NCI-H1417 (cell line): ENCODE data around the gene OTX1.
A peak's percentile ranks its signal among the peaks of the same experiment; 100 is the strongest.

Source experiments
- DNase-seq, 3 experiments: peaks; one replicate each; lab custom pipeline; 2025; lab: John Stamatoyannopoulos, UW

Gene OTX1

GRCh38 chr2:63047321-63048279 is 3.0 kb upstream of the OTX1 start:
- DNase-seq, result peak in 2 of 3 experiments; percentile 76 to 80

- peak in 2 of 3 experiments; percentile 58 to 66 for DNase-seq
These were observed 2.1 kb upstream of the OTX1 start for GRCh38 chr2:63048367-63049171.

- peak in 2 of 3 experiments; percentile 40 to 63 for DNase-seq
These were observed 1.2 kb upstream of the OTX1 start for GRCh38 chr2:63049211-63049969.

GRCh38 chr2:63049970-63050333 is 678 bp upstream of the OTX1 start:
- DNase-seq, result peak in 1 of 3 experiments; percentile 78

- peak in 1 of 3 experiments; percentile 67 for DNase-seq
These were observed 588 bp downstream of the OTX1 start for GRCh38 chr2:63051042-63051794.

DNA sequence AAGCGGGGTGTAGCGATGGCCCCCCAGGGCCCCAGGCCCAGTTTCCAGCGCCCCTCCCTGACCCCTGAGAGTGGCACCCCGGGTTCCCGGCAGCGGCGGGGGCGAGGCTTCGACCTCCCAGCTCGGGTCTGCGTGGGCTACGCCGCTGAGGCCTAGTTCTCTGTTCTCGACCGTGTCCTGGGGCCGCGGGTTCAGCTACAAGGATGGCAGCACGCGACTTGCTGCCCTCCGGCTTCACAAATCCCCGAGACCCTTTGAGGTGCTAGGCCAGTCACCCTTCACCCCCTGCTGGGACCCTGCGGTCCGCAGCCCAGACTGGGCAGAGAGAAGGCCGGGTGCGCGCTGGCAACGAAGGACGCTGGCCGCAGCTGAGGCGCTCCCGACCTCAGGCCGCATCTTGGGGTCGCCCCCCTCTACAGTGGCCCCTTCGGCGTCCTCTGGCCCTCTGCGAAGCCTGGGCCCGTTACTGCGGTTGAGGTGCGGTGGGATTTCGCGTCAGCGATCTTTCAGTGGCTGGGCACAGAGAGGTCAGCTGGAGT is 1.2 kb downstream of the OTX1 start:
- DNase-seq, result no peak

GRCh38 chr2:63052411-63053080 is 1.9 kb downstream of the OTX1 start:
- DNase-seq, result no peak

DNA sequence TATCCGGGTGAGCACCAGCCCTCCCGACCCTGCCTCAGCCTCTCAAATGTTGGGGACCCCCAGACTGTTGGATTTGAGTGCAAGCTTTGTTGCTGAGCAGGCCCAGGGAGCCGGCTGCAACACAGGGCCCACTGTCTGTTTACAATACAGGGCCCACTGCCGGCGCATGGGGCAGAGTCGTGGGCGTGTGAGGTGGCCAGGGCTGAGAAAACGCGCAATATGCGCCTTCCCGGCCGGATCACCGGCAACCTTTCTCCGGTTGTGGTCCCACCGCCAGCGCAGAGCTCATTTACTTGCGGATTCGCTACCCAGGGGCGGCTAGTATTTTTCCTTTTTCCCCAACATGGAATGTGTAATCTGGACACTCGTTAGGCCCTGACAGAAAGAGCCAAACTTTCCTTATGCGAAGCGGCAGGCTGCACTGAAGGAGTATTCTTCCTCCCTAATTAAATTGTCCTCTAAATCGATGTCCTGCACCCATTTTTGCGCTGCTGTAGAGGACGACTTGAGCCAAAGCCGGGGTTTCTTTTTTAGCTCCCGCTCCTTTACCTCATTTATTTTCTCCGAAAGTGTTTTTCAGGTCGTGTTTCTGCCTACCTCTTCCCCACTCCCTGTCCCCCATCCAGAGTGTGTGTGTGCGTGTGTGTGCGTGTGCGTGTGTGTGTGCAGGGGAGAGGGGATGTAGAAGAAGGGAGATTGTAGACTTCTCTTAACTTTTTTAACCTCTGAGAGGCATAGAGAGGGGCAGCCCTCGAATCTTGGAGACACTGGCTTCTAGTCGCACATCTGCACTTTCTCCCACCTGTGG is 2.7 kb downstream of the OTX1 start:
- no peak for DNase-seq

DNA sequence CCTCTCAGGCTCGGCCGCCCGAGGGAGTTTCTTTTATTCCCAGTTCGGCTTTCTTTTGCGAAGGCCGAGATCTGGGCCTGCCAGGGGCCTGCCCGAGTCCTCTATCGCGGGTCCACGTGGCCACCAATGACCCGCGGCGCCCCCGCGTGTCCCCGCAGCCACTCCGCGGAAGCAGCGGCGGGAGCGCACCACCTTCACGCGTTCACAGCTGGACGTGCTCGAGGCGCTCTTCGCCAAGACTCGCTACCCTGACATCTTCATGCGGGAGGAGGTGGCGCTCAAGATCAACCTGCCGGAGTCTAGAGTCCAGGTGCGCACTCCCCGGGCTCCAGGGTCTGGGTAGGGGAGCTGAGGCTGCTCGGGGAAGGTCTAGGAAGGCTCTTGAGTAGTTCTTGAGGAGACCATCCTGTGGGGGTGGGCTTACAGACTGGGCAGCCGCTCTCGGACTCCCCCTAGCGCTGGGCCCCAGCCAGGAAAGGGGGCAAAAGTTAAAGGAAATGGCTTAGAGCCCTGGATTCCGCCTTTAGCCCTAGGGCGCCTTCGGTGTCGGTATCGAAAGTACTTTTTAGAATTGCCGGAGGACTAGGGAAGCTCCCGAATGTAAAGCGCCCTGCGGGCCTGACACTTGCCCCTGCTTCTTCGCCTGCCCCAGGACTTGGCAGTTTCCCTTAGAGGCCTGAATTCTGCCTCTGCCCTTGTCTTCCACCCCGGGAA is 3.4 kb downstream of the OTX1 start:
- no peak for DNase-seq

DNA sequence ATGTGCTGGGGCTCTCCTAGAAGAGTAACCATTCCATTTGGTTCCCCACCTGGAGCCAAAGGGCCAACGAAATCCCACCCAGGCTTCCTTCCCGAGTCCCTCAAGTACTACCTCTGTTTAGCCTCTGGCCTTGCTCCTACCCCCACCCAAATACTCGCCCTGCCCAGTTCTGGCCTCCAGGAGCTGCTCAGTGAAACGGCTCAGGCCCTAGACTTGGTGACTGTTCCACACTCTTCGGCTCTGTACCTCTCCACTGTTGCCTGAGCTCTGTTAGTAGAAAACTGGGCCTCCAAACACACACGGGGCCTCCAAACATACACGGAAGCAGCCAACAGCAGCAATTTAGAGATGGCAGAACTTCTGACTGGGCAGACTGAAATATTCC is 4.2 kb downstream of the OTX1 start:
- DNase-seq, result no peak

DNA sequence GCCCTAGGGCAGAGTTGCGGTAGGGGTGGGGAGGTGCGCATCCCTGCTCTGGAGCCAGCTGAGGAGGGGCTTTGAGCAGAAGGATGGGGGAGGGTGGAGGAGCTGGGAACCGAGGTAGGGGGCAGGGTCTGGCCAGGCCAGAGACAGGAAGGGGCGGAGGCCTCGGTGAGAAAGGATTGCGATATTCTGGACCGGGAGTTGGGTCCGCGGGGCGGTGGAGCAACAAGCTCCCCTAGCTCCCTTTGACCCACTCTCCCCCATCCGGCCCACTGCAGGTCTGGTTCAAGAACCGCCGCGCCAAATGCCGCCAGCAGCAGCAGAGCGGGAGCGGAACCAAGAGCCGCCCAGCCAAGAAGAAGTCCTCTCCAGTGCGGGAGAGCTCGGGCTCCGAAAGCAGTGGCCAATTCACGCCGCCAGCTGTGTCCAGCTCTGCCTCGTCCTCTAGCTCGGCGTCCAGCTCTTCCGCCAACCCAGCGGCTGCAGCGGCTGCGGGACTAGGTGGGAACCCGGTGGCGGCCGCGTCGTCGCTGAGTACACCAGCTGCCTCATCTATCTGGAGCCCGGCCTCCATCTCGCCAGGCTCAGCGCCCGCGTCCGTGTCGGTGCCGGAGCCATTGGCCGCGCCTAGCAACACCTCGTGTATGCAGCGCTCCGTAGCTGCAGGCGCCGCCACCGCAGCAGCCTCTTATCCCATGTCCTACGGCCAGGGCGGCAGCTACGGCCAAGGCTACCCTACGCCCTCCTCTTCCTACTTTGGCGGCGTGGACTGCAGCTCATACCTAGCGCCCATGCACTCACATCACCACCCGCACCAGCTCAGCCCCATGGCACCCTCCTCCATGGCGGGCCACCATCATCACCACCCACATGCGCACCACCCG is 4.8 kb downstream of the OTX1 start:
- DNase-seq, result no peak

- no peak for DNase-seq
These were observed 5.7 kb downstream of the OTX1 start for GRCh38 chr2:63056107-63057050.

DNA sequence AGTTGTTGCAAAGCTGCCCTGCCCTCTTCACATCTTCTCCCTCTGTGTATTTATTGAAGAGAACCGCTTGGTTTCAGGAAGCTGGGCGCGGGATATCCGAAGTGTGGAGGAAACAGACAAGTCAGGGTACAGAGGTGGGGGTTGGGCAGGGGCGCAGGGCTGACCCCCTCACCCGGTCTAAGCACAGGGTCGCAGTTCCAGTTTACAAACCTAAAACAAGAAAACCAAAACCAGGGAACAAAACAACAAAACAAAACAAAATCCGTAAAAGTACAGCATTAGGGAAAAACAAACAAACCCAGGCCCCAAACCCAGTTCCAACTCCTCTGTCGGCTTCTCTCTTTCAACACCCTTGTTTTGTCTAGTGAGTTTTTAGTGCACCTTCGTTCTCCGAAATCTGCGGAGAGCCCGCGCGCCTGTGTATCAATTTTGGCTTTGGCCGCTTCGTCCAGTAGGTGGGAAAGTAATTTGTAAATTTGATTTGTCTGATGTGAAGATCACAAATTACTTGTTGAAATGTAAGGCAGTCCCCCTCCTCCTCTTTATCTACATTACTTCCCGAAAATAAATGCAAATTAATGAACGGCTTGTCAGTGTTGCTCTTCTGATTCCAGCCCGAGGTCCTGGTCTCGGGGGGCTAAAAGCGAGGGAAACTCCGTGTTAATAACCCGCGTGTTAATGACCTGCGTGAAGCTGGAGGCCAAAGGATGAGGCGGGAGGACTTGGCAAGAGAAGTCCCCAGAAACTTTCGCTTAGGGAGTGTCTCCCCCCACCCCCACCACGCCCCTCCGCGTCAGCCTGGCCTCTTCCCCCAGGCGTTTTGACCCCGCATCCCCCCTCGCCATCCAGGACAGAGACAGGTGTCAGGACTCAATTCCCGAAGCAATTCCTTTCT is 6.9 kb downstream of the OTX1 start:
- DNase-seq, result no peak

DNA sequence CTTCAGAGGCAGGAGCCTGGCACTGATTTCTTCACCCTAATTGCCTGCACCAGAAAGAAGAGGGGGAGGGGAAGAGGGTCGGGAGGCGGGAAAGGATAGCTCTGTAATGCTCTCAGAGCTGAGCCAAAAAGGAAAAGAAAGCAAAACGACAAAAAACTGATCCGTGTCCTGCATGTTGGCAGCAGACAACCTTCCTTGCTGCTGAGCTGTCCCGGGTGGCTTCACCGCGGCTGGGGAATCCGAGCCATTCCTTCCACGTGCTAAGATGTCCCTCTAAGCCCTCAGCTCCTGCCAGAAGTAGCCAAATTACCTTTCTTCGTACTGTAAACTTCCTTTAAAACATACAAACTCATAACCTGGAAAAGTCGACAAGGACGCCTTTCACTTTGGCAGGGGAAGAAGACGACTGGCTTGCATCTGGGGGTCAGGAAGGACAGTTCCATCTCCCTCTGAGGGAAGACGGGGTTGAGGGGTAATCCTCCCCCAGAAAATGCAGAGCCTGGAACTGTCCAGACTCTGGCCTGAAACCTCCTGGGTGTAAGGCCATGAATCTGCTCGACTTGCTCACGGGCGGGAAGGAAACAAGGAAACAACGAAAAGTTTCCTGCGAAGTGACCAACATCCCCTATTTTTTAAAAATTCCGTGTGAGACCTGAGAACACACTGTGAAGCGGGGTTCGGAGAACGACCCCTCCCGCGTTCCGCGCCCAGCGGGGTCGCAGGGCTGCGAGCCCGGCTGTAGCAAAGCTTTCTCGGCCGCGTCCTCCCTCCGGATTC is 7.7 kb downstream of the OTX1 start:
- no peak for DNase-seq
